Measurements from ENCODE around the gene MYO1A. TPM values are rescaled to one million over a fixed set of nuclear protein-coding genes. Genes with fewer than 3 reads are reported as not detected.

Gene MYO1A
- total and polyA plus RNA-seq, 2 of the 13 experiments (the other 11 are each of a cell fraction or from before 2014, with no cell fraction given) = 5.3 to 6.0 TPM

DNA sequence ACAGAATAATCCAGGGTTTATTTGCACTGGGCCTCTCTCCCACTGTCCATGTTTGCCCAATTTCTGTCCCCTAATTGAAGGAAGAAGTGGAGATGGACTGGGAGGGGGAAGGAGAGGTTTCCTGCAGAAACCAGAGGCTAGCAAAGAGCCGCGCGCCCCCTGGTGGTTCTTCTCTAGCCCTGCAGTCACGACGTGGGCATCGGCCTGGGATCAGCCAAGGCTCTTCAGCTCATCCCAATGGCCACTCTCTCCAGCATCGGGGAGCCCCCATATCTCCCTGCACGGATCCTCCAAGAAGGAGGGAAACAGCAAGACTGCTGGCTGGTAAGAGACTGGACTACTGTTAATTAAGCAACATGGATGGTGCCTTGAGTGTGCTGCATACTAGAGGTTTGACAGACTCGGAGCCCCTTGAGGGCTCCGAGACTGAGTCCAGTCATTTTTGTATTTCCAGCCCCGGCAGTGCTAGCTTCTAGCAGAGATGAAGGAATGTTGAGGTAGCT lies 62.3 kb downstream of the MYO1A start (continued):
- TF ChIP-seq DMAP1 (CRISPR knock-in tag; IDR thresholded peaks at IDR 0.05) (no peak), SMC3 (IDR thresholded peaks at IDR 0.05; ENCODE audit: low read length) (peak; percentile 95), SOX13 (IDR thresholded peaks at IDR 0.05) (no peak), SOX13 (CRISPR knock-in tag; conservative IDR thresholded peaks at IDR 0.05 in 1 of 2, IDR thresholded peaks at IDR 0.05 in 1 of 2) (no peak), POLR2A (IDR thresholded peaks at IDR 0.05; ENCODE audit: insufficient read depth in 1 of 2, low read depth in 2 of 2, low read length in 2 of 2) (no peak), ZNF234 (CRISPR knock-in tag; conservative IDR thresholded peaks at IDR 0.05) (no peak), MIER2 (CRISPR knock-in tag; IDR thresholded peaks at IDR 0.05) (0 out of 2 replicates have a peak, but pooled peaks have one; percentile 50), IRF2 (CRISPR knock-in tag; IDR thresholded peaks at IDR 0.05) (no peak), ZNF263 (CRISPR knock-in tag; IDR thresholded peaks at IDR 0.05) (no peak), ZNF10 (CRISPR knock-in tag; IDR thresholded peaks at IDR 0.05; ENCODE audit: borderline replicate concordance, low read depth) (no peak), ZNF556 (CRISPR knock-in tag; IDR thresholded peaks at IDR 0.05; ENCODE audit: borderline replicate concordance) (no peak), ZFP36L2 (CRISPR knock-in tag; IDR thresholded peaks at IDR 0.05) (no peak), GFI1 (CRISPR knock-in tag; IDR thresholded peaks at IDR 0.05; ENCODE audit: borderline replicate concordance) (no peak), PHF21A (CRISPR knock-in tag; IDR thresholded peaks at IDR 0.05) (no peak)
- TF ChIP-seq, protein P1, sequence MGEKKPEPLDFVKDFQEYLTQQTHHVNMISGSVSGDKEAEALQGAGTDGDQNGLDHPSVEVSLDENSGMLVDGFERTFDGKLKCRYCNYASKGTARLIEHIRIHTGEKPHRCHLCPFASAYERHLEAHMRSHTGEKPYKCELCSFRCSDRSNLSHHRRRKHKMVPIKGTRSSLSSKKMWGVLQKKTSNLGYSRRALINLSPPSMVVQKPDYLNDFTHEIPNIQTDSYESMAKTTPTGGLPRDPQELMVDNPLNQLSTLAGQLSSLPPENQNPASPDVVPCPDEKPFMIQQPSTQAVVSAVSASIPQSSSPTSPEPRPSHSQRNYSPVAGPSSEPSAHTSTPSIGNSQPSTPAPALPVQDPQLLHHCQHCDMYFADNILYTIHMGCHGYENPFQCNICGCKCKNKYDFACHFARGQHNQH (CRISPR knock-in tag; IDR thresholded peaks at IDR 0.05) = no peak
- TF ChIP-seq, protein P2, sequence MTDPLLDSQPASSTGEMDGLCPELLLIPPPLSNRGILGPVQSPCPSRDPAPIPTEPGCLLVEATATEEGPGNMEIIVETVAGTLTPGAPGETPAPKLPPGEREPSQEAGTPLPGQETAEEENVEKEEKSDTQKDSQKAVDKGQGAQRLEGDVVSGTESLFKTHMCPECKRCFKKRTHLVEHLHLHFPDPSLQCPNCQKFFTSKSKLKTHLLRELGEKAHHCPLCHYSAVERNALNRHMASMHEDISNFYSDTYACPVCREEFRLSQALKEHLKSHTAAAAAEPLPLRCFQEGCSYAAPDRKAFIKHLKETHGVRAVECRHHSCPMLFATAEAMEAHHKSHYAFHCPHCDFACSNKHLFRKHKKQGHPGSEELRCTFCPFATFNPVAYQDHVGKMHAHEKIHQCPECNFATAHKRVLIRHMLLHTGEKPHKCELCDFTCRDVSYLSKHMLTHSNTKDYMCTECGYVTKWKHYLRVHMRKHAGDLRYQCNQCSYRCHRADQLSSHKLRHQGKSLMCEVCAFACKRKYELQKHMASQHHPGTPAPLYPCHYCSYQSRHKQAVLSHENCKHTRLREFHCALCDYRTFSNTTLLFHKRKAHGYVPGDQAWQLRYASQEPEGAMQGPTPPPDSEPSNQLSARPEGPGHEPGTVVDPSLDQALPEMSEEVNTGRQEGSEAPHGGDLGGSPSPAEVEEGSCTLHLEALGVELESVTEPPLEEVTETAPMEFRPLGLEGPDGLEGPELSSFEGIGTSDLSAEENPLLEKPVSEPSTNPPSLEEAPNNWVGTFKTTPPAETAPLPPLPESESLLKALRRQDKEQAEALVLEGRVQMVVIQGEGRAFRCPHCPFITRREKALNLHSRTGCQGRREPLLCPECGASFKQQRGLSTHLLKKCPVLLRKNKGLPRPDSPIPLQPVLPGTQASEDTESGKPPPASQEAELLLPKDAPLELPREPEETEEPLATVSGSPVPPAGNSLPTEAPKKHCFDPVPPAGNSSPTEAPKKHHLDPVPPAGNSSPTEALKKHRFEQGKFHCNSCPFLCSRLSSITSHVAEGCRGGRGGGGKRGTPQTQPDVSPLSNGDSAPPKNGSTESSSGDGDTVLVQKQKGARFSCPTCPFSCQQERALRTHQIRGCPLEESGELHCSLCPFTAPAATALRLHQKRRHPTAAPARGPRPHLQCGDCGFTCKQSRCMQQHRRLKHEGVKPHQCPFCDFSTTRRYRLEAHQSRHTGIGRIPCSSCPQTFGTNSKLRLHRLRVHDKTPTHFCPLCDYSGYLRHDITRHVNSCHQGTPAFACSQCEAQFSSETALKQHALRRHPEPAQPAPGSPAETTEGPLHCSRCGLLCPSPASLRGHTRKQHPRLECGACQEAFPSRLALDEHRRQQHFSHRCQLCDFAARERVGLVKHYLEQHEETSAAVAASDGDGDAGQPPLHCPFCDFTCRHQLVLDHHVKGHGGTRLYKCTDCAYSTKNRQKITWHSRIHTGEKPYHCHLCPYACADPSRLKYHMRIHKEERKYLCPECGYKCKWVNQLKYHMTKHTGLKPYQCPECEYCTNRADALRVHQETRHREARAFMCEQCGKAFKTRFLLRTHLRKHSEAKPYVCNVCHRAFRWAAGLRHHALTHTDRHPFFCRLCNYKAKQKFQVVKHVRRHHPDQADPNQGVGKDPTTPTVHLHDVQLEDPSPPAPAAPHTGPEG (CRISPR knock-in tag; IDR thresholded peaks at IDR 0.05) = no peak

Measured in HepG2 (cell line).